ENCODE measurements around the gene PCDHGB5.
A peak's percentile ranks its signal among the peaks of the same experiment; 100 is the strongest.

DNA sequence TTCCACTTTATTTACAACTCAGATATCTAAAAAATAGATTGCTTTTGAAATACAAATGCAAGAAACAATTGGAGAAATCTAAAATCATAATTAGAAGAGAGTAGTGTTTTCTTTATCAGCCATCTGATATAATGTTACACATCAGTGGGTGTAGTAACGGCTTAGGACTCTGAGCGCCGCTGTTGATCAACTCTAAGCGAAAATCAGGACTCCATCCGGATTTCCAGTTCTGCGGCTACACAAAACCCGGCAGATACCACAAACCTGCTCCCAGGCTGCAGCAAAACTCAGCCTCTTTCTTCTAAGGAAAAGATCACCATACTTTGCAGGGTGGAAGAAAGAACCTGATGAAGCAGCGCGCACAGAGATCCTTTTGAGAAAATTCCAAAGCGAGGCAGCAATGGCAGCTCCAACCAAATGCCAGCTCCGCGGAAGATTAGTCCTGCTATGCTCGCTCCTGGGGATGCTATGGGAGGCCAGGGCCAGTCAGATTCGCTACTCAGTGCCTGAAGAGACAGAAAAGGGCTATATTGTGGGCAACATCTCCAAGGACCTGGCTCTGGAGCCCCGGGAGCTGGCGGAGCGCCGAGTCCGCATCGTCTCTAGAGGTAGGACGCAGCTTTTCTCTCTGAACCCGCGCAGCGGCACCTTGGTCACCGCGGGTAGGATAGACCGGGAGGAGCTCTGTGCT lies 5.0 kb downstream of the PCDHGB5 start, which contains the start of gene PCDHGA9:
- TF ChIP-seq, protein P1, sequence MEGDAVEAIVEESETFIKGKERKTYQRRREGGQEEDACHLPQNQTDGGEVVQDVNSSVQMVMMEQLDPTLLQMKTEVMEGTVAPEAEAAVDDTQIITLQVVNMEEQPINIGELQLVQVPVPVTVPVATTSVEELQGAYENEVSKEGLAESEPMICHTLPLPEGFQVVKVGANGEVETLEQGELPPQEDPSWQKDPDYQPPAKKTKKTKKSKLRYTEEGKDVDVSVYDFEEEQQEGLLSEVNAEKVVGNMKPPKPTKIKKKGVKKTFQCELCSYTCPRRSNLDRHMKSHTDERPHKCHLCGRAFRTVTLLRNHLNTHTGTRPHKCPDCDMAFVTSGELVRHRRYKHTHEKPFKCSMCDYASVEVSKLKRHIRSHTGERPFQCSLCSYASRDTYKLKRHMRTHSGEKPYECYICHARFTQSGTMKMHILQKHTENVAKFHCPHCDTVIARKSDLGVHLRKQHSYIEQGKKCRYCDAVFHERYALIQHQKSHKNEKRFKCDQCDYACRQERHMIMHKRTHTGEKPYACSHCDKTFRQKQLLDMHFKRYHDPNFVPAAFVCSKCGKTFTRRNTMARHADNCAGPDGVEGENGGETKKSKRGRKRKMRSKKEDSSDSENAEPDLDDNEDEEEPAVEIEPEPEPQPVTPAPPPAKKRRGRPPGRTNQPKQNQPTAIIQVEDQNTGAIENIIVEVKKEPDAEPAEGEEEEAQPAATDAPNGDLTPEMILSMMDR (IDR thresholded peaks at IDR 0.05; ENCODE audit: low read depth, low read length) = peak; percentile 11
- TF ChIP-seq, protein P2, sequence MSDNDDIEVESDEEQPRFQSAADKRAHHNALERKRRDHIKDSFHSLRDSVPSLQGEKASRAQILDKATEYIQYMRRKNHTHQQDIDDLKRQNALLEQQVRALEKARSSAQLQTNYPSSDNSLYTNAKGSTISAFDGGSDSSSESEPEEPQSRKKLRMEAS (IDR thresholded peaks at IDR 0.05; ENCODE audit: low read depth, low read length) = no peak

All from NB4 (cell line).